SK-N-SH (cell line): ENCODE measurements around the gene RNGTT. TPM values are rescaled to one million over a fixed set of nuclear protein-coding genes. Genes with fewer than 3 reads are reported as not detected.

ENCODE experiments used
- CTCF ChIA-PET: fragments of 300-600, 350-600 bp; formaldehyde crosslinking; extraction: SDS; loops from one replicate; lab custom pipeline; 2021; lab: Yijun Ruan, JAX
- POLR2A ChIA-PET: fragments of 350-600 bp; sonication (Branson Sonifier 250); formaldehyde crosslinking; extraction: SDS; loops from one replicate; lab custom pipeline; 2020; ENCODE audit warnings: antibody characterized with exemption, inconsistent platforms; lab: Yijun Ruan, JAX
- DNase-seq: peaks from one replicate; pipeline ENCODE4 v3.0.0; 2012
- H2AFZ ChIP-seq: fragments of 200-600 bp; sonication (generic); 2 replicates; pipeline ENCODE4 v1.8.1; 2016; ENCODE audit warnings: antibody characterized with exemption, mild to moderate bottlenecking, low read depth
- H3F3A ChIP-seq: fragments of 200-600 bp; sonication (generic); replicated peaks from 2 replicates; pipeline ENCODE3; 2016; ENCODE audit warnings: antibody characterized with exemption, mild to moderate bottlenecking; ENCODE audit not compliant: insufficient read depth
- H3K27ac ChIP-seq, 2 experiments: fragments of 200-500 bp in 1 of 2; fragments of 200-600 bp in 1 of 2; sonication (Bioruptor generic) in 1 of 2; sonication (generic), shearing (Covaris generic) in 1 of 2; 2 replicates each; pipeline versions ENCODE4 v1.5.1 to v1.6.1; 2014 to 2016; ENCODE audit warnings: low read depth in 2 of 2, inconsistent platforms in 1 of 2, low read length in 1 of 2, mild to moderate bottlenecking in 1 of 2, mixed read lengths in 1 of 2
- H3K27me3 ChIP-seq: fragments of 200-600 bp; sonication (generic), shearing (Covaris generic); 2 replicates; pipeline ENCODE4 v1.6.1; 2016; ENCODE audit warnings: mixed run types; ENCODE audit not compliant: insufficient read depth
- H3K36me3 ChIP-seq, 2 experiments: fragments of 200-500 bp in 1 of 2; fragments of 200-600 bp in 1 of 2; sonication (Bioruptor generic) in 1 of 2; sonication (generic) in 1 of 2; replicated peaks in 1 of 2; 2 replicates each; pipeline versions ENCODE3 to v1.5.1; 2014 to 2016; ENCODE audit warnings: low read length in 1 of 2, mild to moderate bottlenecking in 1 of 2; ENCODE audit not compliant: insufficient read depth in 2 of 2, control insufficient read depth in 1 of 2
- H3K4me1 ChIP-seq, 2 experiments: fragments of 200-500 bp in 1 of 2; fragments of 200-600 bp in 1 of 2; sonication (Bioruptor generic) in 1 of 2; sonication (generic), shearing (Covaris generic) in 1 of 2; 2 replicates each; pipeline versions ENCODE4 v1.5.1 to v1.6.1; 2014 to 2016; ENCODE audit warnings: low read depth in 1 of 2, low read length in 1 of 2, mixed run types in 1 of 2; ENCODE audit not compliant: insufficient read depth in 2 of 2, control insufficient read depth in 1 of 2
- H3K4me2 ChIP-seq: fragments of 200-600 bp; sonication (generic), shearing (Covaris generic); 2 replicates; pipeline ENCODE4 v1.6.1; 2017; ENCODE audit warnings: mixed run types
- H3K4me3 ChIP-seq, 2 experiments: fragments of 200-500 bp in 1 of 2; fragments of 200-600 bp in 1 of 2; sonication (Bioruptor generic) in 1 of 2; sonication (generic), shearing (Covaris generic) in 1 of 2; 2 replicates each; pipeline versions ENCODE4 v1.5.1 to v1.8.1; 2014 to 2016; ENCODE audit warnings: low read depth in 2 of 2, inconsistent platforms in 1 of 2, low read length in 1 of 2, mild to moderate bottlenecking in 1 of 2, mixed read lengths in 1 of 2, moderate library complexity in 1 of 2
- H3K79me2 ChIP-seq: fragments of 200-600 bp; sonication (generic); 2 replicates; pipeline ENCODE4 v1.8.1; 2017; ENCODE audit warnings: mild to moderate bottlenecking; ENCODE audit not compliant: insufficient read depth
- H3K9ac ChIP-seq: fragments of 200-600 bp; sonication (generic); 2 replicates; pipeline ENCODE4 v1.6.1; 2017; ENCODE audit warnings: mixed run types
- H3K9me2 ChIP-seq: fragments of 200-600 bp; sonication (generic); 2 replicates; pipeline ENCODE4 v1.6.1; 2017; ENCODE audit warnings: mixed run types
- H3K9me3 ChIP-seq: fragments of 200-600 bp; sonication (generic); 2 replicates; pipeline ENCODE4 v1.6.1; 2017; ENCODE audit warnings: mixed run types, mild to moderate bottlenecking, moderate library complexity
- H4K20me1 ChIP-seq: fragments of 200-600 bp; sonication (generic); 2 replicates; pipeline ENCODE4 v1.6.1; 2017; ENCODE audit warnings: mild to moderate bottlenecking, mixed run types; ENCODE audit not compliant: insufficient read depth
- CTCF ChIP-seq: fragments of 200-600 bp; sonication (generic); IDR thresholded peaks from 2 replicates; pipeline ENCODE4 v1.6.1; 2017; ENCODE audit warnings: antibody characterized with exemption, mild to moderate bottlenecking, moderate library complexity
- GABPA ChIP-seq: IDR thresholded peaks from 2 replicates; pipeline ENCODE4 v1.4.0; 2012; ENCODE audit warnings: low read depth, mild to moderate bottlenecking
- IRF3 ChIP-seq: fragments of 150-350 bp; IDR thresholded peaks from 2 replicates; pipeline ENCODE4 v1.6.1; 2016; ENCODE audit warnings: mild to moderate bottlenecking, low read depth, low read length
- NFIC ChIP-seq: IDR thresholded peaks from 2 replicates; pipeline ENCODE4 v1.4.0; 2012; ENCODE audit warnings: borderline replicate concordance
- SIN3A ChIP-seq: IDR thresholded peaks from 2 replicates; pipeline ENCODE4 v1.6.1; 2012; ENCODE audit warnings: low read depth, mild to moderate bottlenecking, low read length, moderate library complexity, borderline replicate concordance
- TCF12 ChIP-seq: IDR thresholded peaks from 2 replicates; pipeline ENCODE4 v1.4.0; 2012
- USF1 ChIP-seq: IDR thresholded peaks from 2 replicates; pipeline ENCODE4 v1.4.0; 2012; ENCODE audit warnings: low read depth, borderline replicate concordance
- WGBS: methylation state at CpG from one replicate; pipeline ENCODE4 v1.1.6; 2017; ENCODE audit warnings: low lambda C conversion rate; 5-methylcytosine and 5-hydroxymethylcytosine counted together
- polyA plus RNA-seq, 3 experiments: library from polyadenylated mRNA; depleted of rRNA; stranded (reverse); fragments of >200 nt; gene quantifications; 2 replicates each; pipeline ENCODE4 v1.2.3, GENCODE V29; 2012
- TF ChIP-seq, protein P1 (sequence below): IDR thresholded peaks from 2 replicates; pipeline ENCODE4 v1.4.0; 2012; ENCODE audit warnings: low read depth
- TF ChIP-seq, protein P2 (sequence below): IDR thresholded peaks from 2 replicates; pipeline ENCODE4 v1.4.0; 2012; ENCODE audit warnings: low read depth, borderline replicate concordance

Gene RNGTT
- polyA plus RNA-seq, 1 of the 3 experiments (the other 2 are of a cell fraction) = 3.3 TPM

DNA sequence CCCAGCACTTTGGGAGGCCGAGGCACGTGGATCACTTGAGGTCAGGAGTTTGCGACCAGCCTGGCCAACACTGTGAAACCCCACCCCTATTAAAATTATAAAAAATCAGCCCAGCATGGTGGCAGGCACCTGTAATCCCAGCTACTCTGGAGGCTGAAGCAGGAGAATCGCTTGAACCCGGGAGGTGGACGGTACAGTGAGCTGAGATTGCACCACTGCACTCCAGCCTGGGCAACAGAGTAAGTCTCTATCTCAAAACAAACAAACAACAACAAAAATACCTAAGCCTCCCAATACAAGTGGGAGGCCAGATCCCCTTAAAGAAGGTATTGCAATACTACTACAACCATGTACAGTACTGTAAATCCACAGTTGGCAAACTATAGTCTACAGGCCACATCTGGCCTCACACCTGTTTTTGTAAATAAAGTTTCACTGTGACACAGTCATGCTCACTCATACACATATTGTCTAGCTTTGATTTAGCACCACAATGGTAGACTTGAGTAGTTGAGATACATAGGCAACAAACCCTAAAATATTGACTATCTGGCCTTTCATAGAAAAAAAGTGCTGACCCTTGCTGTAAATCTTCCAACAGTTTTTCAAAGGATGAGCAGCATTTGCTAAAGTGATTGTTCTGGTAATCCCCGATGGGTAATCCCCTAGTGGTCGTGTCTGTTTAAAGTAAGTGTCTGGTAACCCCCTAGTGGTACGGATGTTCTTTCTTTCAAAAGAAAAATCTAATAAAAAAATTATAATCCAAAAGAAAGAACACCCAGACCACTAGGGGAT lies 202.0 kb downstream of the RNGTT start:
- POLR2A ChIA-PET = no interaction called here
- H3K9me2 ChIP-seq = no peaks in the 10 kb centered on the region
- 96% methylated on average over 9 of the region's 9 CpGs for WGBS

More for the DNA sequence above, 202.0 kb downstream of the RNGTT start:
- H2AFZ ChIP-seq = no peak overlapping the region
- H3K4me1 ChIP-seq = no peaks in the 10 kb centered on the region
- H3K36me3 ChIP-seq = no peaks in the 10 kb centered on the region
- H3K79me2 ChIP-seq = no peaks in the 10 kb centered on the region
- peaks cover 9% of the 10 kb centered on the region for H3F3A ChIP-seq
- no peak for DNase-seq
- TF ChIP-seq NFIC = no peak
- TF ChIP-seq GABPA = no peak
- TF ChIP-seq, protein P1, sequence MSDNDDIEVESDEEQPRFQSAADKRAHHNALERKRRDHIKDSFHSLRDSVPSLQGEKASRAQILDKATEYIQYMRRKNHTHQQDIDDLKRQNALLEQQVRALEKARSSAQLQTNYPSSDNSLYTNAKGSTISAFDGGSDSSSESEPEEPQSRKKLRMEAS = no peak
- TF ChIP-seq IRF3 = no peak
- no peak for TF ChIP-seq SIN3A
- TF ChIP-seq TCF12 = no peak
- TF ChIP-seq, protein P2, sequence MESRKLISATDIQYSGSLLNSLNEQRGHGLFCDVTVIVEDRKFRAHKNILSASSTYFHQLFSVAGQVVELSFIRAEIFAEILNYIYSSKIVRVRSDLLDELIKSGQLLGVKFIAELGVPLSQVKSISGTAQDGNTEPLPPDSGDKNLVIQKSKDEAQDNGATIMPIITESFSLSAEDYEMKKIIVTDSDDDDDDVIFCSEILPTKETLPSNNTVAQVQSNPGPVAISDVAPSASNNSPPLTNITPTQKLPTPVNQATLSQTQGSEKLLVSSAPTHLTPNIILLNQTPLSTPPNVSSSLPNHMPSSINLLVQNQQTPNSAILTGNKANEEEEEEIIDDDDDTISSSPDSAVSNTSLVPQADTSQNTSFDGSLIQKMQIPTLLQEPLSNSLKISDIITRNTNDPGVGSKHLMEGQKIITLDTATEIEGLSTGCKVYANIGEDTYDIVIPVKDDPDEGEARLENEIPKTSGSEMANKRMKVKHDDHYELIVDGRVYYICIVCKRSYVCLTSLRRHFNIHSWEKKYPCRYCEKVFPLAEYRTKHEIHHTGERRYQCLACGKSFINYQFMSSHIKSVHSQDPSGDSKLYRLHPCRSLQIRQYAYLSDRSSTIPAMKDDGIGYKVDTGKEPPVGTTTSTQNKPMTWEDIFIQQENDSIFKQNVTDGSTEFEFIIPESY = no peak
- TF ChIP-seq USF1 = no peak
- peak; percentile 30; the same call in 1 of the 2 replicates for TF ChIP-seq CTCF
- H3K9ac ChIP-seq = no peak overlapping the region
- no peaks in the 10 kb centered on the region for H4K20me1 ChIP-seq
- H3K9me3 ChIP-seq = no peaks in the 10 kb centered on the region
- peak overlapping the region in 1 of 2 experiments; percentile 85; a peak in 1 of 4 replicates for H3K27ac ChIP-seq
- H3K27me3 ChIP-seq = no peaks in the 10 kb centered on the region
- H3K4me3 ChIP-seq = no peak overlapping the region
- CTCF ChIA-PET = interaction anchor here (1.7 kb wide), 1 partner anchor 19 kb away, joined by 6 read pairs; no protein-coding TSS in a partner anchor
- no peak overlapping the region for H3K4me2 ChIP-seq
